ENCODE measurements around the gene PROM2.

The PROM2 gene

GRCh38 chr2:95320986-95321767, 46.9 kb downstream of the PROM2 start:
- no peak for DNase-seq (ENCODE audit: low spot score)

GRCh38 chr2:95323347-95324155, 49.3 kb downstream of the PROM2 start:
- DNase-seq (ENCODE audit: low spot score): no peak

- DNase-seq (ENCODE audit: low spot score): no peak
These were observed 50.8 kb downstream of the PROM2 start for GRCh38 chr2:95325026-95325425.

GRCh38 chr2:95325590-95326432, 51.6 kb downstream of the PROM2 start:
- no peak for DNase-seq (ENCODE audit: low spot score)

GRCh38 chr2:95326433-95327140, 52.3 kb downstream of the PROM2 start:
- no peak for DNase-seq (ENCODE audit: low spot score)

GRCh38 chr2:95327861-95328260, 53.6 kb downstream of the PROM2 start:
- no peak for DNase-seq (ENCODE audit: low spot score)

GRCh38 chr2:95328358-95329125, 54.3 kb downstream of the PROM2 start:
- DNase-seq (ENCODE audit: low spot score): no peak

GRCh38 chr2:95329401-95329800, 55.2 kb downstream of the PROM2 start:
- DNase-seq (ENCODE audit: low spot score): no peak

- no peak for DNase-seq (ENCODE audit: low spot score)
These were observed 55.9 kb downstream of the PROM2 start for GRCh38 chr2:95329891-95330793.

- no peak for DNase-seq (ENCODE audit: low spot score)
These were observed 56.6 kb downstream of the PROM2 start for GRCh38 chr2:95330794-95331338.

GRCh38 chr2:95331606-95332005, 57.4 kb downstream of the PROM2 start:
- no peak for DNase-seq (ENCODE audit: low spot score)

GRCh38 chr2:95332036-95332435, 57.8 kb downstream of the PROM2 start:
- DNase-seq (ENCODE audit: low spot score): no peak

GRCh38 chr2:95333056-95333455, 58.8 kb downstream of the PROM2 start:
- no peak for DNase-seq (ENCODE audit: low spot score)

GRCh38 chr2:95333888-95334338, 59.7 kb downstream of the PROM2 start:
- DNase-seq (ENCODE audit: low spot score): no peak

GRCh38 chr2:95334916-95335641, 60.8 kb downstream of the PROM2 start:
- no peak for DNase-seq (ENCODE audit: low spot score)

GRCh38 chr2:95336406-95336805, 62.2 kb downstream of the PROM2 start:
- DNase-seq (ENCODE audit: low spot score): no peak

- no peak for DNase-seq (ENCODE audit: low spot score)
These were observed 63.6 kb downstream of the PROM2 start for GRCh38 chr2:95337829-95338228.
